Measurements from ENCODE around the gene MEGF11. TPM values are rescaled to one million over a fixed set of nuclear protein-coding genes. Genes with fewer than 3 reads are reported as not detected.
"Not testable (repeated sequence)": the region's sequence is repeated elsewhere in the genome, so short reads cannot be mapped to it uniquely, and the experiment has no call there.

The MEGF11 gene
- polyA plus RNA-seq, 1 donor = 0.26 TPM

DNA sequence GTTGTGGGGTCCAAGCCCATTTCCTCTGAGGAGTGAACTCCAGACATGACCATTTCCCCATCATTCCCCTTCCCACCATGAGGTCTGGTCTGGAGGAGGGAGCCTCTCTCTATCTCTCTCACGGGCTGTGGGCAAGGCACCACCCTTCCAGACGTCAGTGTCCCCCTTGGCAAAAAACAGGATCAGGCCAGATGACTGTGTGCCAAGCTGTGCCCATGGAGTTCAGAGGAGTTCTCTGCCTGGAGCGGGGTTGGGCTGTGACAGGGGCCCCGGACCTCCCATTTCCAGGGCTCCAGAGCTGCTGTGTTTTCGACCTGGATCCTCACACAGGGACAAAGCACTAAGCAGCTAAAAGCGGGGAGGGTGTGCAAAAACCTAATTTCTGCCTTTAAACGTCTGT lies 259.8 kb downstream of the MEGF11 start:
- DNase-seq = no peak

DNA sequence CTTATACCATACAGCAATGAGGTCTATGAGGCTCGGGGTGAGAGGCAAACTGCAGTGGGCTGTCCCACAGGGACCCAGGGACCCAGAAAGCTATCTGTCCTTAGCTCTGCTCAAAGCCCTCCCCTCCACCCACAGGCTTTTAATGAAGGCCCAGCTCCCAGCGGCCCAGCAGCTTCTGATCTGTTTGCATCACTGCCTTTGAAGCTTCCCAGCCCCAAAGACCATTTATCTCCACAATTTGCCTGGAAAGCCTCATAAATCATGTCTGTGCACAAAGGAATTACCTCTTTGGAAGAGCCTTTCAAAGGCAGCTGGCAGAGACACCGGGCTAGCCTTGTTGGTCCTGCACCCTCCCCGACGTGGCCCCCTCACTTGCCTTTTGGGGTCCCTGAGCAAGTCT lies 260.3 kb downstream of the MEGF11 start:
- DNase-seq = no peak

DNA sequence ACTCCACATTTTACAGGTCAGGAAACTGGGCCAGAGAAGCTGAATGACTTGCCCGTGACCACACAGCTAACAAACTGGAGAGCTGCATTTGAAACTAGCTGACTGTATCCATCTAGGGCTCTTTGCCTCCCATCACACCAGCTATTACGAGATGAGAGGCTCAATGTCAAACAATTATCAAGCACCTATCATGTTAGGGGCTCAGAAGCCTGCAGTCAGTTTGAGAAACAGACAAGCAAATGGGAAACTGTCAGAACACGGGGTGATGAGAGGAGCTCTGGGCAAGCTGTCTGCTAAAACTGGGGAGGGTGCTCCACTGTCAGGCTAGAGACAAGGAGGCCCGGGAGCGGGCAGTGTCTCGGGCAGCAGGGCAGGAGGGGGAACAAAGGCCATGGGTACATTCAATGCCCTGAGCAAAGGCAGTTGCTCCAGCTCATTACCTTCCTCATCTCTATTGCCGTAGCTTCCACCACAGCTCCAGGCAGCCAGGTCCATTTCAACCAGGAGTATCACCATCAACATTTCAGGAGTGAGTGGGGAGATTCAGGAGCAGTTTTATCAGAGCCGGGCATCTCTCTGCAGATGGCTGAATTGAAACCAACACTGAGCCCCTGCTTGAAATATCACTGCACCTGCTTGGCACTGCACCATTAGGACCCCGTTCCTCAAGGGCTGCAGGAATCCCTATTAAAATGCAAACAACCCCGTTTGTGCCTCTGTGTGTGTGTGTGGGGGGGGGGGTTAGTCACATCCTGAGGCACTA lies 261.6 kb downstream of the MEGF11 start:
- DNase-seq = no peak

DNA sequence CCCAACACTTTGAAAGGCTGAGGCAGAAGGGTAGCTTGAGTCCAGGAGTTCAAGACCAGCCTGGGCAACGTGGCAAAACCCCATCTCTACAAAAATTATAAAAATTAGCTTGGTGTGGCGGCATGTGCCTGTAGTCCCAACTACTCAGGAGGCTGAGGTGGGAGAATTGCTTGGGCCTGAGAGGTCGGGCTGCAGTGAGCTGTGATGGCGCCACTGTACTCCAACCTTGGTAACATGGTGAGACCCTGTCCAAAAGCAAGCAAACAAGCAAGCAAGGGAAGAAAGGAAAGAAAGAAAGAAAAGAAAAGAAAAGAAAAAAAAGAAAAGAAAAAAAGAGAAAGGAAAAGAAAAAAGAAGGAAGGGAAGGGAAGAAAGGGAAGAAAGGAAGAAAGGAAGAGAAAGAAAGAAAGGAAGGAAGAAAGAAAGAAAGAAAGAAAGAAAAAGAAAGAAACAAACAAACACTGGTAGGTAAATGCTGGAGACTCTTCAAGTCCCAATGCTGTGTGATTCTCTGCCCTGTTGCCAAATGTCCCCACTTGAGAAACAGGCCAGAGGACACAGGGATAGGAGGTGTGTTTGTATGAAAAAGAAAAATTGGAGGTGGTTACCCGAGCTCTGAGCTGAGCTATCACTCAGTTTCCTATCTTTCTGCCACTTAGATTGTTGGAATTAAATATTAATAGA lies 263.1 kb downstream of the MEGF11 start:
- no peak for DNase-seq

- DNase-seq = no peak
Measured at GRCh38 chr15:65987100-65987499, 266.4 kb downstream of the MEGF11 start.

DNA sequence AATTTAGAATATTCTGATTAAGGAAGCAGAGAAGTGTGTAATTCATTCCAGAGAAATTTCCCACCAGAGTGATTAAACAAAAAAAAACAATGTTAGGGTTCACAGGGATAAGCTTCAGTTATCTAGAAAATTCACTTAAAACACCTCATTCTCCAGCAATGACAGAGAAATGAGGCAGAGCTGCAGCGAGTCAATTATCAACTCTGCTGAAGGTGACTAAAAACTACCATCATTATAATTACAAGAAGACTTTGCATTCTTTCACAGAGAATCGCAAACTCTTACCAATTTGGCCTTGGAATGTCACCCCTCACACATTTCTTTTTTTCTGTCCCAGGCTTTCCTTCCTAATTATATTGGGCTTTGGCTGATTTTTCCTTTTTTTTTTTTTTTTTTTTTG lies 267.1 kb downstream of the MEGF11 start:
- DNase-seq = no peak

DNA sequence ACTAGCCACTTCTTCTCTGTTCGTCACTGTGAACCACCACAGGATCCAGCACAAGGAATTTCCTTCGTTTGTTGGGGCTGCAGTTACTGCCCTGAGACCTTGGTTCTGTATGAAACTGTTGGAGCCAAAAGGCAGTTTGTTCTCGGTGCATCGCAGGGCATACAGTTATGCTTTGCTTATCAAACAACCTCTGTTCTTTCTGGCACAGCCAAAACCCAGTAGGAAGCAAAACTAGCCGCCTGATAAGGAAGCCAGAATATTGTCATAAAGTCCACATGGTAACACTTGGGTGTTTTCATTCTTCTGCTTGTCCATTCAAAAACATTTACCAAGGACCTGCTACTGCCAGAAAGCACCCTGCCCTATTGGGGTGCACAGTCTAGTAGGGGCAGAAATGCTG lies 268.2 kb downstream of the MEGF11 start:
- DNase-seq = no peak

- no peak for DNase-seq
Measured at GRCh38 chr15:65982627-65983322, 270.8 kb downstream of the MEGF11 start.

DNA sequence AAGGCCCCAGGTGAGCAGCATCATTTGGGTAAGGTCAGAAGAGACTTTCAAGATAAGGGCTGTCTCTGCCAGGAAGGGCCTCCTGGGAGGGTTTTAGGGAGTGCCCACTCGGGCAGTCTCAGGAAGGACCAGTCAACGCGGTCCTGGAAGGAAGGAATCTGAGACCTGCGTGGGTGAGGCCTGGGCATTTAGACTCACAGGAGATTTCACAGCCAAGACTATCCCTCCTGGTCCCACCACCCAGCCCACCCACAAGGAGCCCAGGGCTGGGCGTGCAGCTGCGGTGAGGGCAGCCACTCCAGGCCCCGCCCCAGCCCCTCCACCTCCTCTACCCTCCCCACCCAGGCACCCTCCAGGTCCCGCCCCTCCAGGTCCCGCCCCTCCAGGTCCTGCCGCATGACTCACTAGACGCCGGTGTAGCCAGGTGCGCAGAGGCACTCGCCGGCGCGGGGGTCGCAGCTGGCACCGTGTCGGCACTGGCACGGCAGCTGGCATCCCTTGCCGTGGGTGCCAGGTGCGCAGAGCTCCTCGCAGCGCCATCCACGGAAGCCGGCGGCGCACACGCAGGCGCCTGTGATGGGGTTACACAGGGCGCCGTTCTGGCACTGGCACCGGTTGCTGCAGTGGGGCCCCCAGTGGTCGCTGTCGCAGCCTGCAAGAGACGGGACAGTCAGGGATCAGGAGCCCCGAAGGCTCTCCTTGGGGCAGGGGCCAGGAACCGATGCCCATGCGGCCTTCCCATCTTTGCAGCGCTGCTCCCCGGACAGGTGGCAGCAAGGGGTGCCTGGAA lies 271.5 kb downstream of the MEGF11 start:
- no peak for DNase-seq

- peak; percentile 29 for DNase-seq
Measured at GRCh38 chr15:65980824-65981456, 272.6 kb downstream of the MEGF11 start.

- DNase-seq = no peak
Measured at GRCh38 chr15:65979837-65980236, 273.7 kb downstream of the MEGF11 start.

GRCh38 chr15:65979316-65979715 lies 274.2 kb downstream of the MEGF11 start:
- DNase-seq = no peak

DNA sequence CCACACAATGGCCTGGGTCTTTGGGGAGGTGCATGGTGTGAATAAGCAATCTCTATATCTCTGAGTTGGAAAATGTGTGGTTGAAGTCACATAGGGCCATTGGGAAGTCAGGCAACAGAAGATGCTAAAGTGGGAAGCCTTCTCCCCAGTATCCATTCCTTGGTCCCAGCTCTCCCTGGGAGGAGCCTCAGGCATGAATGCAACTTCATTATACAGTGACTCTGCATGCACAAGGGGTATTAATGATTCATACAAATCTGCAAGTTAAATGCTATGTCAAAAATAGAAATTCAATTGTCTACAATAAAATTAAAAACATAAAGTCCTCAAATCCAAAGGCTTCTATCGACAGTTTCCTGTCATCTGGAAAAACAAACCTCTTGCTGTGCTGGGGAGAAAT lies 275.4 kb downstream of the MEGF11 start:
- DNase-seq = no peak

GRCh38 chr15:65976196-65976595 lies 277.4 kb downstream of the MEGF11 start:
- DNase-seq = not testable (repeated sequence)

DNA sequence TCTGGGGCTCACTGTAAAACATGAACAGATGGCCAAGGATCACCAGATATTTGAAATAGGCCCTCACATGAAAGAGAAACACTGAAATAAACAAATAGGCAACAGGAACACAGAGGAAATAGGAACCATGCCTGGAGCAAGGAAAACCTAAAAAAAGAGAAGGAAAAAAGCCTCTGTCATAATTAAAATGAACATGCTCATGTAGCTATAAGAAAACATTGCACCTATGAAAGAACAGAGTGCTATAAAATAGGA lies 281.9 kb downstream of the MEGF11 start:
- no peak for DNase-seq

DNA sequence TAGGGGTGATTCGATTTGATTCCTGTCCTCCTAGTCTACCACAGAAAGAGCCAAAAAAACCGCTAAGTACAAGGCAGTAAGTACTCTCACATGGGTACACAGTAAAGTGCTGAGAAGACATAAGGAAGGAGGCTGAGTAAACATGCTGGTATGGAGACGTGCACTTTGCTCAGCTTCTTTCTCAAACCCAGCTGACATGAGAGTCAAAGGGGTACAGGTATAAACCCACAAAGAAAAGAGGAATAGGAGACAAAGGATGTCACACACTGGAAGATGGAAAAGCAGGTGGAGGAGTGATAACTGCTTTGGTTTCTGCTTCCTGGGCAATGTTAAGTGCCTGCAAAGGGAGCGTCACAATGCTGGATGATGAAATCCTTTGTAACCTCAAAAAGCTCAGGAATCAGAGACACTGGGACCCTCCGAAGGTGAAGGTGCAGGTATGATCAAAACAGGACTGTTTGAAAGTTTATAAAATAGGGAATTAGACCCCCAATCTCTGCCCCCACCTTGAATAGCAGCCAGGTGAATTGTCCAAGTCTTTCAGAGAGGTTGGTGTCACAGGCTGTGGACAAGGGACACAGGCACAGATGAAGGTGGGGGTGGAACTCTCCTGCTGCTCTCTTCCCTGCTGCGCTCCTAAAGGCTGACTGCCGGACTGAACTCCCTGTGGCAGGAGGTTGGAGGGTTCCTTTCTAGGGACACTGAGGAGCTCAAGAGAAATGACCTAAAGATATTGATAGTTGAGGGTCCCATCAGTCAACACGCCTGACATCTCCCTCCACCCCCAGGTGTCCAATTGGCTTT lies 282.4 kb downstream of the MEGF11 start:
- no peak for DNase-seq

DNA sequence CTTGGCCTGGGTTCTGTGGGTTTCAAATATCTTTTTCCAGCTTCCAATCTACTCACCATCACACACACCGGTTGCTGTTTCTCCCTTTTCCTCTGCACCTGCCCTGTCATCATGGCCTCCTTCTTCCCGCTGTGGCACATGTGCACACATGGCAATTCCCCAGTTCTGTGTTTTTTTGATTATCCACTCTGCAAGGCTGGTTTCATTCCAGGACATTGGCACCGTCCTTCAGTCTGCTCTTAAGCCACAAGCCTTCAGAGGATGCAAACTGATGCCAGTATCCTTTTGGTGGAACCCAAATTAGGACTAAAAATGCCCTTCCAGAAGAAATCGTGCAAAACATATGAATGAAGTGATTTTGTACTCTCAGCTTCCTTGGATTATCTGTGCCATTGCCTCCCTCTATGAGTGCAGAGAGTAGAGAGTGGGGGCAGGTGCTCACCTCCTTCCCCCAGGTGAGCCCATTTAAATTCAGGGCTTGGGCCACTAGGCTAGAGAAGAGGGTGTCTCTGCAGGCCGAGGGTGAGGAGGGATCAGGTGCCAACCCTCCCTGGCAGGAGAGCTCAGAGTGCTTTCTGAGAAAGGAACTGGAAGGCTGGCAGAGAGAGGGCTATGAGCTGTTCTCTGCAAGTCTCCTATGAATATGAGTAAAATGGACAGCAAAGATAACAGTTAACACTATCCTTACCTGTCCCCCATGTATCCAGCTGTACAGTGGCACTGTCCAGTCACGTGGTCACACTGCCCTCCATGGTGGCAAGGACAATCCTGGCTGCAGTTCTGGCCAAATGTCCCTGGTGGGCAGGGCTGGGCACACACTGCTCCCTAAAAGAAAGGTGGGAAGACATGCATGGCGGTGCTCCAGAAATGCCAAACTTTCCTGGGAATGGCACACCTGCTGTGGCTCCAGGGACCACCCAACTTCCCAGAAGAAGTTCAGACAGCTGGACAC lies 283.4 kb downstream of the MEGF11 start:
- no peak for DNase-seq

DNA sequence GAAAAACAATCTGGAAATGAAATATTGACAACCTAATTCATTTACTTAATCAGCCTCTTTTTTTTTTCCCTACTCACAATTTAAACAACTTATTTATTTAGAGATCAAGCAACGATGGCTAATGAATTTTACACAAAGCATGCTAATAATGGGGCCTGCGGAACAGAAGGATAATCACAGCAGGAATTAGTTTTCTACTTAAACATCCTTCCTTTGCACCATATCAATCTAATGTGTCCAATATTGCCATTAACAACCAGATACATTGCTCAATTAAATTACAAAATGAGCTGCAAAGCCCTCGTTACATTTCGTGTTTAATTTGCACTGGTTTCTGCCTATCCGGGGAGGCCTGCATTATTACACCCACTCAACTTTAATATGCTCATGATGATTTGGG lies 285.0 kb downstream of the MEGF11 start:
- DNase-seq = no peak

DNA sequence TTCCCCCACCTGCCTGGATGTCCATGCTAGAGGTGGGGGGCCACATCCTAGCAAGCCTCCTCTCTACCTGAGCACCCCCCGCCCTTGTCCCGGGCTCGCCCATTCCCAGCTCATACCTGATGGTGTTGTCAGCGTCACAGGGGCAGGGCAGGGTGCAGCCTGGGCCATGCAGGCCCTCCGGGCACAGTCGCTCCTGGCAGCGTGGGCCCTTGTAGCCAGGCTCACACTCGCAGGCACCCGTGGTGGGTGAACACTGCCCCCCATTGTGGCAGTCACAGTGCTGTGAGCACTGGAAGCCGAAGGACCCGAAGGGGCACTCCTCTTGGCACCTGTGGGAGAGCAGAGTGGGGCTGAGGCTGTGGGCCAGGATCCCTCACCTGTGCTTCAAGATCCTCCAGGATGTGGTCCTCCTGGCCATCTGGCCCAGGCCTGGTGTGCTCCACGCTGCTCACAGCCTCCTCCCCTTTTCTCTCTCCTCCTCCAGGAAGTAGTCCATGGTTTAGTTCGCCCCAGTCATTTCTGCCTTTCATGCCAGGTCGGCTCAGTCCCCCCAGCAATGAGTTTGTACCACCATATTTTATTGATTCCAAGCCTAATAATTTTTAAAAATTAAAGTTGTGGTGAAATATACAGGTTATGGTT lies 288.6 kb downstream of the MEGF11 start:
- DNase-seq = no peak

- DNase-seq = no peak
Measured at GRCh38 chr15:65963911-65964482, 289.6 kb downstream of the MEGF11 start.

All from hindlimb muscle (tissue), 1 donor.